Measurements from ENCODE around the gene TMEM250.
"Not testable (repeated sequence)": the region's sequence is repeated elsewhere in the genome, so short reads cannot be mapped to it uniquely, and the experiment has no call there.

The TMEM250 gene

DNA sequence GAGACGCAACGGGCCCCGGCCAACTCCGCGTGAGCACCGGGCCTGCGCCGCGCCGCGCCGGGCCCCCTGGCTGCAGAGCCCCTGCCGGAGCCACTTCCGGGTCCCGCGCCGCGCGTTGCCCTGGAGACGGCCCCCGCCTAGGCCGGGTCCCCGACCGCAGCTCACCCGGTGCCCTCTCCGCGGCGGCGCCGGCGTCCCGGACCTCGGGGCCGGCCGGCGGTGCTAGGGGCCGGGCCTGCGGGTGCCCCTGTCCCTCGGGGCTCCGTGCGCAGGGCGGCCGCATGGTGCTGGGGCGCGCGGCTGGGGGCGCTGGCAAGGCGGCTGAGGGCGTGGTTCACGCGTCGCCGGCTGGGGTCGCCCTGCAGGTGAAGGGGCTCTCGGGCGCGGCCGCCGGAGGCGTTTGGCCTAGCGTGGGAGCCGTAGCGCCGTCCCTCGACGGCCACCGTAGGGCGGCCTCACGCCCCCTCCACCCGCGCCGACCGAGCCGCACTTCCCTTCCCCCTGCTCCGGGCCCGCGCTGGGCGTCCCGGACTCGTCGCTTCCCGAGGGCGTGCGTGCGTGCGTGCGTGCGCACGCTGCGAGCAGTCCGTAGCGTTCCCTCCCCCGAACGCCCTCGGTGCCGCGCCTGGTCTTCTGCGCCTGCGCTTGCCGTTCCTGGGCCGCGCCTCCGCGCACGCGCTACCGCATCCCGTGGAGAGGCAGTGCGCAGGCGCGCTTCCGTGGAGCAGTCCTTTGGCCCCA is at the start of gene TMEM250:
Gene TMEM250 (minus strand): TSS at position 556 of the 741 bp plus-strand sequence. CDS start 1,975 bp downstream, outside the sequence.
- DNase-seq (ENCODE audit: low read depth, low spot score), result peak; percentile 70

- no peak for DNase-seq (ENCODE audit: low read depth, low spot score)
Observed at GRCh38 chr9:136163248-136163850, 44.7 kb upstream of the TMEM250 start.

DNA sequence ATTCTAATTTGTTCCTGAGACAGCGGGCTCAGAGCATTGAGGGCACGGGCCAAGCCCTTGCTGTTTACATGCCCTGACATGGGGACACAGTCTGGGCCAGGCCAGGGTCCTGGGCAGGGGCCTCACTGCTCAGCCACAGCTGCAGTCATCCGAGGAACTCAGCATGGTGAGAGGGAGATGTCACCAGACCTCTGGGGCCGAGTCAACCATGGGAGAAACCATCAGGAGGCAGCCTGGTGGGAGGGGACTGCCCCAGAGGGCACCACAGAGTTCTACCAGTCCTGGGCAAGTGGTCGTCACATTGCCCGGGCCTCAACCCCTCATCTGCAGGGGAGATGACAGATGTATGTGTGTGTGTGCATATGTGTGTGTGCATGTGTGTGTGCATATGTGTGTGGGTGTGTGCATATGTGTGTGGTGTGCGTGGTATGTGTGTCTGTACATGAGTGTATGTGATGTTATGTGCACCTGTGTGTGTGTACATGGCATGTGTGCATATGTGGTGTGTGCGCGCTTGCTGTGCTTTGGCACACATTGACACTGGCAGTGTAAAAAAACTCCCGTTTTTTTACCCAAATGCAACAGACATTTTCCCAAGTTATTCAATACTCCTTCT is 42.4 kb upstream of the TMEM250 start:
- no peak for DNase-seq (ENCODE audit: low read depth, low spot score)

GRCh38 chr9:136160381-136160841 is 41.7 kb upstream of the TMEM250 start:
- DNase-seq (ENCODE audit: low read depth, low spot score), result no peak

- no peak for DNase-seq (ENCODE audit: low read depth, low spot score)
Observed at GRCh38 chr9:136159851-136160250, 41.2 kb upstream of the TMEM250 start.

DNA sequence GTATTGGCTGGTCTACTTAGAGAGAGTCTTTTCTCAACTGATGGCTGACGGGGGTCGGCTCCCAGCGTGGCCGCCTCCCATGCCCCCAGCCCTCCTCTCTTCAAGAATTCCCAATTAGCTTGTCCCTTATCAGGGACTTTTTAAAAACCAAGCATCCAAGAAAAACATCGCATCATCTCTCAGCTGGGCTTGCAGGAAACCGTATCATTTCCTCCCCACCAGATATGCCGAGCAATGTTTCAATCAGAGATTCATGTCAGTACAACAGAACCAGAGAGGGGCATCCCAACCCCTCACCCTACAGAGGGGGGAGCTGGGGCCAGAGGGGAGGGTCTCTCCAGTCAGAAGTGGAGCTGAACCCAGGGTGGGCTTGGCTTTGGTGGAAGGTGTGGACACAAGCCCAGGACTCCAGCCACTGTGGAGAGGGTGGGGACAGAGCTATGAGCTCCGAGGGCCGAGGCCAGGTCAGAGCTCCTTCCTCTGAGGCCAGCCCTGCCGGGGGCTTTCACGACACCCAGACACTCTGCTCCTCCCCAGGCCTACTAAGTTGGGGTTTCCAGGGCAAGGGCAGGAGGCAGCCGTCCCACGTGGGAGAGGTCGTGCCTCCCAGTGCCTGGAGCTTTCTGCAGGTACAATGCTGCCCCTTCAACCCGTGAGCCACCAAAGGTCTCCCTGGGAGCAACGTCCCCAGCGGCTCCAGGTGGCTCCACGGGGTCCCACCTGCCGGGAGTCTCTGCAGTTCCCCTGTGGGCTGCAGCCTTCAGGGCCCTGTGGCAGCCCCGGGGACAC is 39.0 kb upstream of the TMEM250 start:
- DNase-seq (ENCODE audit: low read depth, low spot score), result no peak

GRCh38 chr9:136156209-136157120 is 37.8 kb upstream of the TMEM250 start:
- no peak for DNase-seq (ENCODE audit: low read depth, low spot score)

GRCh38 chr9:136155576-136155975 is 36.9 kb upstream of the TMEM250 start:
- no peak for DNase-seq (ENCODE audit: low read depth, low spot score)

GRCh38 chr9:136154943-136155342 is 36.3 kb upstream of the TMEM250 start:
- no peak for DNase-seq (ENCODE audit: low read depth, low spot score)

- no peak for DNase-seq (ENCODE audit: low read depth, low spot score)
Observed at GRCh38 chr9:136153381-136154065, 34.8 kb upstream of the TMEM250 start.

DNA sequence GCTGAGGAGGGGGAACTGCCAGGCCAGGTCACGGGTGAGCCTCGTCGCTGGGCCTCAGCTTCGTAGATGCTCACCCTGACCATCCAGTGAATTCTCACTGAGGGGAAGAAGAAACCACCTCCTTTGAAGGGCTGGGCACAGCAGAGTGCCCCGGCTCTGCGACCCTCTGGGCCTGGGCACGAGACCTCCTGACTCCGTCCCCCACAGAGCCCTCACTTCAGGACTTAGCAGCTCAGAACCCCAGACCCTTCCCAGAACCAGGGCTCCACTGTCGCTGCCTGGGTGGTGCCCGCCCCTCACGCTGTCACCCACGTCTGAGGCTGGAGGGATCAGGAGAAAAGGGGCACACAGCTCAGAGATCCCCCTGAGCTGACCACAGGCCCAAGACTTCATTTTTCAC is 34.3 kb upstream of the TMEM250 start:
- DNase-seq (ENCODE audit: low read depth, low spot score), result no peak

GRCh38 chr9:136152543-136152866 is 33.8 kb upstream of the TMEM250 start:
- DNase-seq (ENCODE audit: low read depth, low spot score), result no peak

- DNase-seq (ENCODE audit: low read depth, low spot score), result no peak
Observed at GRCh38 chr9:136151848-136152542, 33.3 kb upstream of the TMEM250 start.

- no peak for DNase-seq (ENCODE audit: low read depth, low spot score)
Observed at GRCh38 chr9:136151214-136151804, 32.6 kb upstream of the TMEM250 start.

GRCh38 chr9:136150664-136151213 is 32.1 kb upstream of the TMEM250 start:
- DNase-seq (ENCODE audit: low read depth, low spot score), result not testable (repeated sequence)

GRCh38 chr9:136149853-136150252 is 31.2 kb upstream of the TMEM250 start:
- DNase-seq (ENCODE audit: low read depth, low spot score), result no peak

- DNase-seq (ENCODE audit: low read depth, low spot score), result no peak
Observed at GRCh38 chr9:136149337-136149736, 30.7 kb upstream of the TMEM250 start.

GRCh38 chr9:136148766-136149165 is 30.1 kb upstream of the TMEM250 start:
- no peak for DNase-seq (ENCODE audit: low read depth, low spot score)
